Pulmonary artery endothelial cell (primary cell): ENCODE data around the gene CAV3. TPM values are rescaled to one million over a fixed set of nuclear protein-coding genes. Genes with fewer than 3 reads are reported as not detected.

Source experiments
- DNase-seq: peaks from one replicate; pipeline ENCODE4 v3.0.0-alpha.2; 2011; ENCODE audit warnings: low read depth, low spot score
- total RNA-seq: library from RNA; depleted of rRNA; stranded (reverse); fragments of >200 nt; gene quantifications from 2 replicates; pipeline ENCODE4 v1.2.3, GENCODE V29; 2014

The CAV3 gene
- total RNA-seq, 1 donor from 2014 or later, result not detected

GRCh38 chr3:8793242-8793641 lies 59.6 kb downstream of the CAV3 start:
- DNase-seq, result no peak

DNA sequence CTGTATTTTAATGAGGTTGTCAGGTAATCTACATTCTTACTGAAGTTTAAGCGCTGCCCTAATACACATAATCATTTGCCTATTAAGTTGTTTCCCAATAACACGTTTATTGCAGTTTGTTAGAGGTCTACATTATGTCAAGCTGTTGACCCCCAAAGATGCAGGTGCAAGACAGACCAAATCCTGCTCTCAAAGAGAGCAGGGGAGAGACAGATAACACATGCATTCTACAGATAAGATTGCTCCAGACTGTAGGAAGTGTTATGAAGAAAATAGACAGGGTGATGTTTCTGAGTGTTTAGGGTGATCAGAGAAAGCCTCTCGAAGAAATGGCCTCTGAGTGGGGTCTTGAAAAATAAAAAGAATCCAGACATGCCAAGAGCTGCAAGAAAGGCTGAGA lies 60.6 kb downstream of the CAV3 start:
- no peak for DNase-seq

Other genes starting within 250 kb of the CAV3 start
- 4.5 and 14.0 TPM in 2 replicates for gene LMCD1, start 232.0 kb upstream of the CAV3 start, total RNA-seq
- gene SSUH2, start 89.0 kb upstream of the CAV3 start, total RNA-seq, result not detected in 2 replicates
- gene OXTR, start 35.8 kb downstream of the CAV3 start, total RNA-seq, result 0.07 and 0.28 TPM in 2 replicates
- gene RAD18, start 229.7 kb downstream of the CAV3 start, total RNA-seq, result 14.3 and 17.9 TPM in 2 replicates